RPMI7951 (cell line): ENCODE results near the gene TIMM10. TPM values are rescaled to one million over a fixed set of nuclear protein-coding genes. Genes with fewer than 3 reads are reported as not detected.
A peak's percentile ranks its signal among the peaks of the same experiment; 100 is the strongest.

Experiments
- DNase-seq: peaks from one replicate; pipeline ENCODE4 v3.0.0-alpha.2; 2012; ENCODE audit warnings: low read depth
- total RNA-seq: library from RNA; depleted of rRNA; stranded (reverse); fragments of >200 nt; shearing (Covaris generic); gene quantifications from 2 replicates; pipeline ENCODE4 v1.2.3, GENCODE V29; 2014; rRNA removed

The TIMM10 gene
- total RNA-seq, 1 experiment from 2014 or later = 89.8 TPM

- DNase-seq = no peak
Observed at GRCh38 chr11:57484141-57484710, 46.3 kb downstream of the TIMM10 start.

GRCh38 chr11:57483562-57483918 is 47.0 kb downstream of the TIMM10 start:
- no peak for DNase-seq

- no peak for DNase-seq
Observed at GRCh38 chr11:57482782-57483561, 47.6 kb downstream of the TIMM10 start.

- no peak for DNase-seq
Observed at GRCh38 chr11:57481915-57482781, 48.4 kb downstream of the TIMM10 start.

GRCh38 chr11:57481315-57481714 is 49.2 kb downstream of the TIMM10 start:
- DNase-seq = no peak

- peak; percentile 41 for DNase-seq
Observed at GRCh38 chr11:57480409-57481137, 50.0 kb downstream of the TIMM10 start.

GRCh38 chr11:57479911-57480310 is 50.6 kb downstream of the TIMM10 start:
- no peak for DNase-seq

- DNase-seq = no peak
Observed at GRCh38 chr11:57479021-57479663, 51.4 kb downstream of the TIMM10 start.

Other genes with a start within 250 kb of the TIMM10 start
- 21.9 and 24.8 TPM in 2 replicates for gene TNKS1BP1, start 205.8 kb downstream of the TIMM10 start, total RNA-seq
- gene SSRP1, start 194.9 kb downstream of the TIMM10 start, total RNA-seq = 105 and 106 TPM in 2 replicates
- gene P2RX3, start 192.4 kb downstream of the TIMM10 start, total RNA-seq = not detected in 2 replicates
- not detected in 2 replicates for gene PRG3, start 149.6 kb downstream of the TIMM10 start, total RNA-seq
- not detected in 2 replicates for gene PRG2, start 140.1 kb downstream of the TIMM10 start, total RNA-seq
- 58.4 and 64.5 TPM in 2 replicates for gene SLC43A3, start 103.6 kb downstream of the TIMM10 start, total RNA-seq
- gene RTN4RL2, start 70.2 kb downstream of the TIMM10 start, total RNA-seq = 0.72 and 0.88 TPM in 2 replicates
- 6.5 and 7.3 TPM in 2 replicates for gene SLC43A1, start 15.1 kb downstream of the TIMM10 start, total RNA-seq
- gene SMTNL1, start 6.8 kb upstream of the TIMM10 start, total RNA-seq = not detected in 2 replicates
- 57.7 and 62.9 TPM in 2 replicates for gene UBE2L6, start 36.9 kb upstream of the TIMM10 start, total RNA-seq
- 0.10 and 0.48 TPM in 2 replicates for gene SERPING1, start 66.9 kb upstream of the TIMM10 start, total RNA-seq
- gene YPEL4, start 119.2 kb upstream of the TIMM10 start, total RNA-seq = 0.20 and 1.1 TPM in 2 replicates
- 27.2 and 29.0 TPM in 2 replicates for gene CLP1, start 127.0 kb upstream of the TIMM10 start, total RNA-seq
- gene ZDHHC5, start 137.4 kb upstream of the TIMM10 start, total RNA-seq = 21.6 and 22.6 TPM in 2 replicates
- 37.8 and 38.6 TPM in 2 replicates for gene MED19, start 181.5 kb upstream of the TIMM10 start, total RNA-seq
- 120 and 147 TPM in 2 replicates for gene TMX2, start 181.8 kb upstream of the TIMM10 start, total RNA-seq
- gene SELENOH, start 210.7 kb upstream of the TIMM10 start, total RNA-seq = 125 and 232 TPM in 2 replicates
- not detected in 2 replicates for gene BTBD18, start 221.1 kb upstream of the TIMM10 start, total RNA-seq
- gene CTNND1, start 231.0 kb upstream of the TIMM10 start, total RNA-seq = 69.5 and 70.9 TPM in 2 replicates